Calu3 (cell line): Measurements from ENCODE around the gene KCNK3. TPM values are rescaled to one million over a fixed set of nuclear protein-coding genes. Genes with fewer than 3 reads are reported as not detected.

ENCODE experiments used
- BruUV-seq: library from RNA; stranded (reverse); fragments of 400-500 nt; replicated peaks from 2 replicates; lab custom pipeline; 2021; lab: Mats Ljungman, UMichigan
- CTCF ChIA-PET: fragments of 300-600 bp; sonication (Branson Sonifier 250); formaldehyde crosslinking; loops from one replicate; lab custom pipeline; 2022; ENCODE audit warnings: antibody characterized with exemption; lab: Charles Lee
- DNase-seq: peaks from one replicate; pipeline ENCODE4 v3.0.0; 2022
- H3K27ac Mint-ChIP-seq: one replicate; pipeline ENCODE4 v1.8.0; 2022; ENCODE audit warnings: mixed read lengths; ENCODE audit not compliant: unreplicated experiment
- H3K27me3 Mint-ChIP-seq: one replicate; pipeline ENCODE4 v1.8.0; 2022; ENCODE audit warnings: mixed read lengths; ENCODE audit not compliant: unreplicated experiment
- H3K36me3 Mint-ChIP-seq: one replicate; pipeline ENCODE4 v1.8.0; 2022; ENCODE audit warnings: mild to moderate bottlenecking, moderate library complexity, mixed read lengths; ENCODE audit not compliant: insufficient read depth, unreplicated experiment
- H3K4me1 Mint-ChIP-seq: one replicate; pipeline ENCODE4 v1.8.0; 2022; ENCODE audit warnings: mild to moderate bottlenecking, low read depth, mixed read lengths; ENCODE audit not compliant: unreplicated experiment
- H3K4me3 Mint-ChIP-seq: one replicate; pipeline ENCODE4 v1.8.0; 2022; ENCODE audit warnings: mild to moderate bottlenecking, low read depth, moderate library complexity, mixed read lengths; ENCODE audit not compliant: unreplicated experiment
- H3K9me3 Mint-ChIP-seq: one replicate; pipeline ENCODE4 v1.8.0; 2022; ENCODE audit warnings: low read depth, mixed read lengths; ENCODE audit not compliant: unreplicated experiment
- CTCF ChIP-seq: fragments of 200-600 bp; IDR thresholded peaks from one replicate; pipeline ENCODE4 v1.8.0; 2022; ENCODE audit warnings: antibody characterized with exemption; ENCODE audit not compliant: unreplicated experiment
- intact Hi-C: fragments of 100-400 bp; cut with micrococcal nuclease; formaldehyde crosslinking; loops from one replicate; pipeline ENCODE4 v1.10.0; 2022; ENCODE audit not compliant: unreplicated experiment
- total RNA-seq: library from RNA; stranded (reverse); gene quantifications from 2 replicates; pipeline ENCODE4 v1.2.3, GENCODE V29; 2022

Gene KCNK3
- total RNA-seq, 1 experiment from 2014 or later = not detected

- H3K9me3 Mint-ChIP-seq = no peaks in the 10 kb centered on the region
- no TSS peak for BruUV-seq
- H3K27me3 Mint-ChIP-seq = peaks cover 83% of the 10 kb centered on the region
- TF ChIP-seq CTCF = no peak
- intact Hi-C loops = no loop called here
- no peaks in the 10 kb centered on the region for H3K36me3 Mint-ChIP-seq
- no peak overlapping the region for H3K4me3 Mint-ChIP-seq
- no peak for DNase-seq
- H3K4me1 Mint-ChIP-seq = peaks cover 11% of the 10 kb centered on the region
- CTCF ChIA-PET = interaction anchor here (1.4 kb wide), 1 partner anchor 124 kb away, joined by 3 read pairs; no protein-coding TSS in a partner anchor
- H3K27ac Mint-ChIP-seq = no peak overlapping the region
These were observed 38.2 kb downstream of the KCNK3 start for GRCh38 chr2:26730549-26731344.

- H3K27ac Mint-ChIP-seq = no peak overlapping the region
- BruUV-seq = no TSS peak
- CTCF ChIA-PET = interaction anchor here (0.7 kb wide), 1 partner anchor 12 kb away, joined by 3 read pairs; no protein-coding TSS in a partner anchor
- H3K4me1 Mint-ChIP-seq = peaks cover 11% of the 10 kb centered on the region
- TF ChIP-seq CTCF = no peak
- H3K36me3 Mint-ChIP-seq = no peaks in the 10 kb centered on the region
- H3K4me3 Mint-ChIP-seq = no peak overlapping the region
- H3K9me3 Mint-ChIP-seq = no peaks in the 10 kb centered on the region
- no peak for DNase-seq
- intact Hi-C loops = no loop called here
- H3K27me3 Mint-ChIP-seq = peaks cover 73% of the 10 kb centered on the region
These were observed 39.2 kb downstream of the KCNK3 start for GRCh38 chr2:26731714-26732113.

- intact Hi-C loops = no loop called here
- Mint-ChIP-seq H3K27ac (no peak overlapping the region), H3K4me3 (no peak overlapping the region), H3K27me3 (peaks cover 74% of the 10 kb centered on the region), H3K36me3 (no peaks in the 10 kb centered on the region), H3K9me3 (no peaks in the 10 kb centered on the region), H3K4me1 (peaks cover 11% of the 10 kb centered on the region)
- CTCF ChIA-PET = interaction anchor here (0.7 kb wide), 1 partner anchor 12 kb away, joined by 3 read pairs; no protein-coding TSS in a partner anchor
- DNase-seq = no peak
- TF ChIP-seq CTCF = no peak
- no TSS peak for BruUV-seq
These were observed 39.9 kb downstream of the KCNK3 start for GRCh38 chr2:26732446-26732845.

- no TSS peak for BruUV-seq
- CTCF ChIA-PET = no interaction called here
- Mint-ChIP-seq H3K36me3 (no peaks in the 10 kb centered on the region), H3K27me3 (peaks cover 83% of the 10 kb centered on the region), H3K27ac (no peak overlapping the region), H3K9me3 (no peaks in the 10 kb centered on the region), H3K4me1 (peaks cover 11% of the 10 kb centered on the region), H3K4me3 (no peak overlapping the region)
- DNase-seq = no peak
- TF ChIP-seq CTCF = no peak
- intact Hi-C loops = no loop called here
These were observed 40.9 kb downstream of the KCNK3 start for GRCh38 chr2:26733413-26733812.
